Right atrium auricular region (tissue), 2 donors: Measurements from ENCODE around the gene AGBL4. TPM values are rescaled to one million over a fixed set of nuclear protein-coding genes. Genes with fewer than 3 reads are reported as not detected.

Experiments
- DNase-seq: peaks from one replicate; pipeline ENCODE4 v3.0.0-alpha.2; 2019; ENCODE audit warnings: low spot score
- H3K27ac ChIP-seq, 2 donors: fragments of 200-600 bp; sonication (generic); 1 replicate in 1 of 2; 2 replicates in 1 of 2; pipeline ENCODE4 v1.5.1; 2016 to 2019
- H3K27me3 ChIP-seq, 2 donors: fragments of 200-600 bp; sonication (generic); one replicate each; pipeline versions ENCODE4 v1.5.1 to v1.6.0; 2017 to 2019
- H3K36me3 ChIP-seq: fragments of 200-600 bp; sonication (generic); one replicate; pipeline ENCODE4 v1.5.1; 2016
- H3K4me1 ChIP-seq, 2 donors: fragments of 200-600 bp; sonication (generic); one replicate each; pipeline versions ENCODE4 v1.5.1 to v1.6.0; 2017 to 2019
- H3K4me3 ChIP-seq, 2 donors: fragments of 200-600 bp; sonication (generic); 1 replicate in 1 of 2; 2 replicates in 1 of 2; pipeline ENCODE4 v1.5.1; 2017 to 2019; ENCODE audit warnings: mild to moderate bottlenecking in 1 of 2, moderate library complexity in 1 of 2
- H3K9me3 ChIP-seq, 2 donors: fragments of 200-600 bp; sonication (generic); one replicate each; pipeline ENCODE4 v1.5.1; 2019
- total RNA-seq, 2 donors: library from RNA; depleted of rRNA; stranded (reverse); fragments of >200 nt; gene quantifications; one replicate each; pipeline ENCODE4 v1.1.0, GENCODE V29; 2016
- TF ChIP-seq, protein P1 (sequence below), 2 donors: fragments of 200-600 bp; sonication (generic); IDR thresholded peaks; one replicate each; pipeline ENCODE4 v1.5.1; 2019; ENCODE audit warnings: antibody characterized with exemption in 2 of 2

AGBL4 gene
- total RNA-seq, 2 donors from 2014 or later = 0.94 to 1.7 TPM

DNA sequence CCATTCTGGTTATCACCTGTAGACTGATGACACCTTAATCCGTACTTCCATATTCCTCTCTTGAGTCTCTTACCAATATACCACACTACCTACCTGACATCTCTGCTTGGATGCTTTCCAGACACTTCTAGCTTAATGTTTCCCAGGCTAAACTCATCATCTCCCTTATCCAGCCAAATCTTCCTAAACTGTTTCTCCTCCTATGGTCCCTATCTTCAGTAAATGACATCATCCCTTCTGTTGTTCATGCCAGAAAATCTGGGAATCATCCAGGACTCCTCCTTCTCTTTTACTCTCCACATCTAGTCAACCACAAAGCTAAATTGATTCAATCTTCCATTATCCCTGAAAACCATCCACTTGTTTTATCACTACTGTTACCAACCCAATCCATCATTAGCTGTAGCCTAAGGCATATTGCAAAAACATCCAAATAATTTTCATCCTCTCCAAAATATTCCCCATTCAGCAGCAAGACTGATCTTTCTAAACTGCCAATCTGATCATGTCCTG is 783.0 kb downstream of the AGBL4 start:
- TF ChIP-seq, protein P1, sequence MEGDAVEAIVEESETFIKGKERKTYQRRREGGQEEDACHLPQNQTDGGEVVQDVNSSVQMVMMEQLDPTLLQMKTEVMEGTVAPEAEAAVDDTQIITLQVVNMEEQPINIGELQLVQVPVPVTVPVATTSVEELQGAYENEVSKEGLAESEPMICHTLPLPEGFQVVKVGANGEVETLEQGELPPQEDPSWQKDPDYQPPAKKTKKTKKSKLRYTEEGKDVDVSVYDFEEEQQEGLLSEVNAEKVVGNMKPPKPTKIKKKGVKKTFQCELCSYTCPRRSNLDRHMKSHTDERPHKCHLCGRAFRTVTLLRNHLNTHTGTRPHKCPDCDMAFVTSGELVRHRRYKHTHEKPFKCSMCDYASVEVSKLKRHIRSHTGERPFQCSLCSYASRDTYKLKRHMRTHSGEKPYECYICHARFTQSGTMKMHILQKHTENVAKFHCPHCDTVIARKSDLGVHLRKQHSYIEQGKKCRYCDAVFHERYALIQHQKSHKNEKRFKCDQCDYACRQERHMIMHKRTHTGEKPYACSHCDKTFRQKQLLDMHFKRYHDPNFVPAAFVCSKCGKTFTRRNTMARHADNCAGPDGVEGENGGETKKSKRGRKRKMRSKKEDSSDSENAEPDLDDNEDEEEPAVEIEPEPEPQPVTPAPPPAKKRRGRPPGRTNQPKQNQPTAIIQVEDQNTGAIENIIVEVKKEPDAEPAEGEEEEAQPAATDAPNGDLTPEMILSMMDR (IDR thresholded peaks at IDR 0.05) = no peak
- H3K4me3 ChIP-seq = no peak overlapping the region
- H3K36me3 ChIP-seq = no peaks in the 10 kb centered on the region
- no peak for DNase-seq
- H3K27me3 ChIP-seq = no peaks in the 10 kb centered on the region
- H3K27ac ChIP-seq = no peak overlapping the region
- no peaks in the 10 kb centered on the region for H3K4me1 ChIP-seq
- peaks cover 0 to 4% of the 10 kb centered on the region in 2 donors for H3K9me3 ChIP-seq

DNA sequence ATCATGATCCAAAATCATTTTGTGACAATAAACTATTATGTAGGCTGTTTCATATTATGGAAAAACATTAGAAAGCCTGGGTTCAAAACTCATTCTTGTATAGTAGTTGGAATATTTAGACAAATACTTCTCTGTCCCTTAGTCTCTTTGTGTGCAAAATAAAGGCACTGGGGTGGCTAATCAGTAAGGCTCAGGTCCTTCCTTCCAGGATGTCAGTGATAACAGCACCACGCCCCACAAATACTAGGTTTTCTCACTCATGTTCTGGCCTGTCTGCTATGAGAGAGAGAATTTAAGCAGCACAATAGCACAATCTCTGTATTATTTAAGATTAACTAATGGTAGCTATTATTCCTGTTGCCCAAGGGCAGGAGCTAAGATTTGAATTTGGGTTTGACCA is 788.8 kb downstream of the AGBL4 start:
- Histone ChIP-seq H3K4me3 (no peak overlapping the region), H3K36me3 (no peaks in the 10 kb centered on the region), H3K9me3 (peaks cover 0 to 4% of the 10 kb centered on the region in 2 donors), H3K27ac (no peak overlapping the region), H3K4me1 (no peaks in the 10 kb centered on the region), H3K27me3 (no peaks in the 10 kb centered on the region)
- no peak for DNase-seq
- TF ChIP-seq, protein P1 (IDR thresholded peaks at IDR 0.05) = no peak

DNA sequence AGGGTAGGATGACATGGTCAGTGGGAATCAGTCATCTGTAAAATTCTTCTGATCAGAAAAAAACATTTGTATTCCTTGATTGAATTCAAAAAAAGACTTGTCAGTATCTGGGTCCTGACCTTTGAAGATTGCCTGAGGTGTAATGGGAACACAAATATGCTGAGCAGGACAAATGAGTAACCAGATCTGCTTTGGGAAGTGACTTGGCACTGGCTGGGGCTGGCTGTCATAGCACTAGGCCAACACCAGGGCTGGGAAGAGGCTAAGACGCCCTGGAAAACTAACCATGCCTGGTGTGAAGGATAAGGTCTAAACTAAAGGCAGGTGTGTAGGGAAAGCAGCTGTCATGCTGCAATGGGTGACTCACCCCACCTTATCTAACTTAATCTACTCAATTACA is 794.2 kb downstream of the AGBL4 start:
- H3K27ac ChIP-seq = no peak overlapping the region
- no peaks in the 10 kb centered on the region for H3K4me1 ChIP-seq
- H3K9me3 ChIP-seq = no peaks in the 10 kb centered on the region
- no peaks in the 10 kb centered on the region for H3K36me3 ChIP-seq
- no peak overlapping the region for H3K4me3 ChIP-seq
- TF ChIP-seq, protein P1 (IDR thresholded peaks at IDR 0.05) = no peak
- no peak for DNase-seq
- no peaks in the 10 kb centered on the region for H3K27me3 ChIP-seq

DNA sequence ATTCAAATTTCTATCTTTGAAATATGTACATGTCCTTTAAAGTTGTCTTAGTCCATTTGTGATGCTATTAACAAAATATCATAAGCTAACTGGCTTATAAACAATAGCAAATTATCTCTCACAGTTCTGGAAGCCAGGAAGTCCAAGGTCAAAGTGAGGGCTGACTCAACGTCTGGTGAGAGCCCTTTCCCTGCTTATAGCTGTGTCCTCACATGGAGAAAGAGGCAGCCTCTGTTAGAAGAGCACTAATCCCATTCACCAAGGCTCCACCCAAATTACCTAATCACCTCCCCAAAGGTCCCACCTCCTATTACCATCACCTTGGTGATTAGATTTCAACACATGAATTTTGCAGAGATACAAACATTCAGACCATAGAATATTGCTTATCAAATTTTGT is 797.0 kb downstream of the AGBL4 start:
- Histone ChIP-seq H3K4me3 (no peak overlapping the region), H3K27me3 (no peaks in the 10 kb centered on the region), H3K36me3 (no peaks in the 10 kb centered on the region), H3K27ac (no peak overlapping the region), H3K9me3 (no peaks in the 10 kb centered on the region), H3K4me1 (no peaks in the 10 kb centered on the region)
- TF ChIP-seq, protein P1 (IDR thresholded peaks at IDR 0.05) = no peak
- no peak for DNase-seq

DNA sequence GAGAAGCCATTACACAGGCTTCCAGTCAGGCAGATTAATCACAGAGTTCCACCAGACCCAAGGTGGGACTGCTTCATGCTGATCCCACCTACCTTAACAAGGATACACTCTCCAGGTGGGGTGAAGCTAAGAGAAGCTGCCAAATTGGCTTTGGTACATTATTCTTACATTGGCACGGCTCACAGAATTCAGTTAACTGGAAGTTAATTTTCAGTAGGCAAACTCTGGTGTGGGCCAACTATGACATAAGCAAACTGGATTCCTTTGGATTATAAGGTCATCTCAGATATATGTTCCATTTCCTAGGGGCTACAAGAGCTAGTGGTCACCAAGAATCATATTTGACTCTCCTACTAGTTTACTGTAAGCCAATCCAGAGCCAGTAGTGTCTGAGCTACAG is 798.3 kb downstream of the AGBL4 start:
- H3K36me3 ChIP-seq = no peaks in the 10 kb centered on the region
- H3K4me1 ChIP-seq = no peaks in the 10 kb centered on the region
- no peak for DNase-seq
- no peaks in the 10 kb centered on the region for H3K27me3 ChIP-seq
- no peak overlapping the region for H3K27ac ChIP-seq
- TF ChIP-seq, protein P1 (IDR thresholded peaks at IDR 0.05) = no peak
- no peaks in the 10 kb centered on the region for H3K9me3 ChIP-seq
- no peak overlapping the region for H3K4me3 ChIP-seq

DNA sequence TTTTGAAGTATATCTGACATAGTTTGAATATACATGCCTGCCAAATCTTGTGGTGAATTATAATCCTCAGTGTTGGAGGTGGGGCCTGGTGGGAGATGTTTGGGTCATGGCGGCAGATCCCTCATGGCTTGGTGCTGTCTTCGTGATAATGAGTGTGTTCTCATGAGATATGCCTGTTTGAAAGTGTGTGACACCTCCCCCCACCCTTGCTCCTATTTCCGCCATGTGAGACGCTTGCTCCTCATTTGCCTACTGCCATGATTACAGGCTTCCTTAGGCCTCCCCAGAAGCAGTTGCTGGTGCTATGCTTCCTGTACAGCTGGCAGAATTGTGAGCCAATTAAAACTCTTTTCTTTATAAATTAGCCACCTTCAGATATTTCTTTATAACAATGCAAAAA is 810.5 kb downstream of the AGBL4 start:
- TF ChIP-seq, protein P1 (IDR thresholded peaks at IDR 0.05) = no peak
- H3K27ac ChIP-seq = no peak overlapping the region

More for the DNA sequence above, 810.5 kb downstream of the AGBL4 start:
- Histone ChIP-seq H3K9me3 (no peaks in the 10 kb centered on the region), H3K4me1 (no peaks in the 10 kb centered on the region), H3K4me3 (no peak overlapping the region), H3K27me3 (no peaks in the 10 kb centered on the region), H3K36me3 (no peaks in the 10 kb centered on the region)
- no peak for DNase-seq
